ENCODE results near the gene MXI1.

Gene MXI1

GRCh38 chr10:110312206-110312605 is 104.8 kb downstream of the MXI1 start:
- POLR2A ChIA-PET = no interaction called here
- CTCF ChIA-PET = interaction anchor here (1.3 kb wide), 1 partner anchor 288 kb away, joined by 4 read pairs; no protein-coding TSS in a partner anchor
- DNase-seq (ENCODE audit: extremely low spot score) = no peak
- TF ChIP-seq ZNF384 (IDR thresholded peaks at IDR 0.05) (no peak), LEF1 (IDR thresholded peaks at IDR 0.05; ENCODE audit: borderline replicate concordance) (no peak), ELF4 (IDR thresholded peaks at IDR 0.05) (no peak)

GRCh38 chr10:110313674-110314073 is 106.3 kb downstream of the MXI1 start:
- no peak for DNase-seq (ENCODE audit: extremely low spot score)
- TF ChIP-seq SP1 (IDR thresholded peaks at IDR 0.05) (no peak), PKNOX1 (IDR thresholded peaks at IDR 0.05) (no peak), ZNF384 (IDR thresholded peaks at IDR 0.05) (no peak), LEF1 (IDR thresholded peaks at IDR 0.05; ENCODE audit: borderline replicate concordance) (no peak), ARNT (IDR thresholded peaks at IDR 0.05) (no peak), L3MBTL2 (conservative IDR thresholded peaks at IDR 0.05) (no peak), ELF4 (IDR thresholded peaks at IDR 0.05) (no peak), SUZ12 (IDR thresholded peaks at IDR 0.05) (no peak), BHLHE40 (IDR thresholded peaks at IDR 0.05; ENCODE audit: borderline replicate concordance) (no peak), TARDBP (IDR thresholded peaks at IDR 0.05) (no peak), FOXA1 (IDR thresholded peaks at IDR 0.05) (no peak), FOXK2 (IDR thresholded peaks at IDR 0.05) (no peak), HDGF (IDR thresholded peaks at IDR 0.05; ENCODE audit: borderline replicate concordance) (no peak), FOXM1 (IDR thresholded peaks at IDR 0.05; ENCODE audit: borderline replicate concordance) (no peak), NFRKB (IDR thresholded peaks at IDR 0.05) (no peak), CTBP1 (IDR thresholded peaks at IDR 0.05; ENCODE audit: borderline replicate concordance) (no peak)
- ChIA-PET CTCF (interaction anchor here (1.5 kb wide), 1 partner anchor 233 kb away, joined by 3 read pairs; no protein-coding TSS in a partner anchor), POLR2A (interaction anchor here (1.4 kb wide), 1 partner anchor 9 kb away, joined by 4 read pairs; the partner anchor contains the start of gene SMNDC1)

- ChIA-PET CTCF (no interaction called here), POLR2A (no interaction called here)
- DNase-seq (ENCODE audit: extremely low spot score) = no peak
- TF ChIP-seq NFRKB (IDR thresholded peaks at IDR 0.05) = no peak
- TF ChIP-seq FOXK2 (IDR thresholded peaks at IDR 0.05) = no peak
Observed at GRCh38 chr10:110317866-110318850, 110.8 kb downstream of the MXI1 start.

- no peak for DNase-seq (ENCODE audit: extremely low spot score)
- POLR2A ChIA-PET = no interaction called here
- CTCF ChIA-PET = interaction anchor here (1.2 kb wide), 1 partner anchor 224 kb away, joined by 3 read pairs; no protein-coding TSS in a partner anchor
- no peak for TF ChIP-seq L3MBTL2 (conservative IDR thresholded peaks at IDR 0.05)
- TF ChIP-seq PKNOX1 (IDR thresholded peaks at IDR 0.05) = no peak
- TF ChIP-seq ELF4 (IDR thresholded peaks at IDR 0.05) = no peak
- no peak for TF ChIP-seq NFRKB (IDR thresholded peaks at IDR 0.05)
- TF ChIP-seq FOXA1 (IDR thresholded peaks at IDR 0.05) = no peak
- TF ChIP-seq ZNF384 (IDR thresholded peaks at IDR 0.05) = no peak
- no peak for TF ChIP-seq TARDBP (IDR thresholded peaks at IDR 0.05)
- no peak for TF ChIP-seq FOXM1 (IDR thresholded peaks at IDR 0.05; ENCODE audit: borderline replicate concordance)
- no peak for TF ChIP-seq CTBP1 (IDR thresholded peaks at IDR 0.05; ENCODE audit: borderline replicate concordance)
- no peak for TF ChIP-seq SP1 (IDR thresholded peaks at IDR 0.05)
- TF ChIP-seq FOXK2 (IDR thresholded peaks at IDR 0.05) = no peak
- no peak for TF ChIP-seq HDGF (IDR thresholded peaks at IDR 0.05; ENCODE audit: borderline replicate concordance)
- no peak for TF ChIP-seq BHLHE40 (IDR thresholded peaks at IDR 0.05; ENCODE audit: borderline replicate concordance)
- no peak for TF ChIP-seq ARNT (IDR thresholded peaks at IDR 0.05)
- TF ChIP-seq LEF1 (IDR thresholded peaks at IDR 0.05; ENCODE audit: borderline replicate concordance) = no peak
- TF ChIP-seq SUZ12 (IDR thresholded peaks at IDR 0.05) = no peak
Observed at GRCh38 chr10:110321869-110322620, 114.6 kb downstream of the MXI1 start.

GRCh38 chr10:110323503-110323902 is 116.1 kb downstream of the MXI1 start:
- POLR2A ChIA-PET = interaction anchor here (1.0 kb wide), 1 partner anchor 19 kb away, joined by 4 read pairs; the partner anchor contains the start of gene SMNDC1
- TF ChIP-seq BHLHE40 (IDR thresholded peaks at IDR 0.05; ENCODE audit: borderline replicate concordance) (no peak), SP1 (IDR thresholded peaks at IDR 0.05) (no peak), ARNT (IDR thresholded peaks at IDR 0.05) (no peak), SUZ12 (IDR thresholded peaks at IDR 0.05) (no peak), HDGF (IDR thresholded peaks at IDR 0.05; ENCODE audit: borderline replicate concordance) (no peak), FOXK2 (IDR thresholded peaks at IDR 0.05) (no peak), ELF4 (IDR thresholded peaks at IDR 0.05) (no peak), FOXM1 (IDR thresholded peaks at IDR 0.05; ENCODE audit: borderline replicate concordance) (no peak), L3MBTL2 (conservative IDR thresholded peaks at IDR 0.05) (no peak), LEF1 (IDR thresholded peaks at IDR 0.05; ENCODE audit: borderline replicate concordance) (no peak), FOXA1 (IDR thresholded peaks at IDR 0.05) (no peak), CTBP1 (IDR thresholded peaks at IDR 0.05; ENCODE audit: borderline replicate concordance) (no peak), PKNOX1 (IDR thresholded peaks at IDR 0.05) (no peak), ZNF384 (IDR thresholded peaks at IDR 0.05) (no peak), TARDBP (IDR thresholded peaks at IDR 0.05) (no peak), NFRKB (IDR thresholded peaks at IDR 0.05) (no peak)
- no peak for DNase-seq (ENCODE audit: extremely low spot score)
- CTCF ChIA-PET = interaction anchor here (1.0 to 1.3 kb wide), 3 partner anchors 10 to 31 kb away, joined by 3 to 4 read pairs (median 3); no protein-coding TSS in a partner anchor
